ENCODE measurements around the gene SRSF7. TPM values are rescaled to one million over a fixed set of nuclear protein-coding genes. Genes with fewer than 3 reads are reported as not detected.
"Not testable (repeated sequence)": the region's sequence is repeated elsewhere in the genome, so short reads cannot be mapped to it uniquely, and the experiment has no call there.

Gene SRSF7
- total RNA-seq, 2 experiments from 2014 or later = 362 to 378 TPM

GRCh38 chr2:38775921-38776225, 24.7 kb upstream of the SRSF7 start:
- Mint-ChIP-seq H3K9me3 (ENCODE audit: low read depth) (no peaks in the 10 kb centered on the region), H3K27me3 (peaks cover 22% of the 10 kb centered on the region), H3K4me3 (no peak overlapping the region), H3K4me1 (peaks cover 17% of the 10 kb centered on the region), H3K27ac (no peak overlapping the region), H3K36me3 (peaks cover 3% of the 10 kb centered on the region)
- CTCF ChIA-PET = interaction anchor here (0.9 kb wide), 2 partner anchors 9 to 22 kb away, joined by 3 read pairs; no protein-coding TSS in a partner anchor
- no peak for DNase-seq
- ATAC-seq = no peak

- no peak for ATAC-seq
- no peak overlapping the region for H3K27ac Mint-ChIP-seq
- CTCF ChIA-PET = interaction anchor here (0.9 kb wide), 2 partner anchors 8 to 21 kb away, joined by 3 read pairs; no protein-coding TSS in a partner anchor
Observed at GRCh38 chr2:38775097-38775920, 24.1 kb upstream of the SRSF7 start.

GRCh38 chr2:38771632-38772031, 20.5 kb upstream of the SRSF7 start:
- H3K4me1 Mint-ChIP-seq = peaks cover 4% of the 10 kb centered on the region
- ATAC-seq = no peak
- H3K4me3 Mint-ChIP-seq = no peak overlapping the region
- CTCF ChIA-PET = no interaction called here
- peaks cover 18% of the 10 kb centered on the region for H3K27me3 Mint-ChIP-seq
- no peaks in the 10 kb centered on the region for H3K9me3 Mint-ChIP-seq (ENCODE audit: low read depth)
- H3K36me3 Mint-ChIP-seq = no peaks in the 10 kb centered on the region
- DNase-seq = no peak
- H3K27ac Mint-ChIP-seq = no peak overlapping the region

More at GRCh38 chr2:38775097-38775920, 24.1 kb upstream of the SRSF7 start:
- Mint-ChIP-seq H3K36me3 (peaks cover 3% of the 10 kb centered on the region), H3K4me1 (peaks cover 17% of the 10 kb centered on the region), H3K27me3 (peaks cover 22% of the 10 kb centered on the region), H3K9me3 (ENCODE audit: low read depth) (no peaks in the 10 kb centered on the region), H3K4me3 (no peak overlapping the region)
- DNase-seq = no peak

GRCh38 chr2:38765551-38765950, 14.4 kb upstream of the SRSF7 start:
- H3K36me3 Mint-ChIP-seq = no peaks in the 10 kb centered on the region
- H3K27ac Mint-ChIP-seq = no peak overlapping the region
- no peaks in the 10 kb centered on the region for H3K9me3 Mint-ChIP-seq (ENCODE audit: low read depth)
- CTCF ChIA-PET = no interaction called here
- DNase-seq = no peak
- ATAC-seq = no peak
- no peak overlapping the region for H3K4me3 Mint-ChIP-seq
- H3K4me1 Mint-ChIP-seq = peaks cover 11% of the 10 kb centered on the region
- H3K27me3 Mint-ChIP-seq = no peaks in the 10 kb centered on the region

- no peaks in the 10 kb centered on the region for H3K36me3 Mint-ChIP-seq
- DNase-seq (no peak), ATAC-seq (no peak)
- H3K9me3 Mint-ChIP-seq (ENCODE audit: low read depth) = no peaks in the 10 kb centered on the region
- CTCF ChIA-PET = interaction anchor here (0.6 kb wide), 1 partner anchor 14 kb away, joined by 3 read pairs; the partner anchor contains the start of gene SRSF7
- peaks cover 11% of the 10 kb centered on the region for H3K4me1 Mint-ChIP-seq
- no peak overlapping the region for H3K27ac Mint-ChIP-seq
- no peaks in the 10 kb centered on the region for H3K27me3 Mint-ChIP-seq
- no peak overlapping the region for H3K4me3 Mint-ChIP-seq
Observed at GRCh38 chr2:38765149-38765548, 14.0 kb upstream of the SRSF7 start.

- DNase-seq (no peak), ATAC-seq (no peak)
- CTCF ChIA-PET = interaction anchor here (1.8 to 1.9 kb wide), 2 partner anchors 9 to 12 kb away, joined by 5 to 6 read pairs; partner anchors contain the start of gene SRSF7
- Mint-ChIP-seq H3K4me3 (no peak overlapping the region), H3K36me3 (no peaks in the 10 kb centered on the region), H3K9me3 (ENCODE audit: low read depth) (no peaks in the 10 kb centered on the region), H3K27me3 (no peaks in the 10 kb centered on the region), H3K4me1 (peaks cover 11% of the 10 kb centered on the region), H3K27ac (peak overlapping the region; percentile 18)
Observed at GRCh38 chr2:38763728-38764127, 12.6 kb upstream of the SRSF7 start.

- Mint-ChIP-seq H3K9me3 (ENCODE audit: low read depth) (no peaks in the 10 kb centered on the region), H3K27ac (peak overlapping the region; percentile 18), H3K4me1 (peaks cover 11% of the 10 kb centered on the region), H3K4me3 (no peak overlapping the region), H3K36me3 (no peaks in the 10 kb centered on the region), H3K27me3 (no peaks in the 10 kb centered on the region)
- peak; percentile 63 for DNase-seq
- CTCF ChIA-PET = interaction anchor here (1.8 to 1.9 kb wide), 2 partner anchors 9 to 12 kb away, joined by 5 to 6 read pairs; partner anchors contain the start of gene SRSF7
- ATAC-seq = peak; percentile 97
Observed at GRCh38 chr2:38763228-38763627, 12.1 kb upstream of the SRSF7 start.

- peaks cover 18% of the 10 kb centered on the region for H3K4me1 Mint-ChIP-seq
- DNase-seq; H3K27ac Mint-ChIP-seq; H3K4me3 Mint-ChIP-seq; H3K27me3 Mint-ChIP-seq; CTCF ChIA-PET; ATAC-seq; H3K36me3 Mint-ChIP-seq; H3K9me3 Mint-ChIP-seq (ENCODE audit: low read depth): not testable (repeated sequence)
Observed at GRCh38 chr2:38755891-38756290, 4.7 kb upstream of the SRSF7 start.

GRCh38 chr2:38754506-38754905, 3.3 kb upstream of the SRSF7 start:
- ATAC-seq = no peak
- Mint-ChIP-seq H3K4me1 (peaks cover 21% of the 10 kb centered on the region), H3K36me3 (peaks cover 15% of the 10 kb centered on the region), H3K9me3 (ENCODE audit: low read depth) (no peaks in the 10 kb centered on the region), H3K4me3 (peak overlapping the region; percentile 72), H3K27ac (peak overlapping the region; percentile 89), H3K27me3 (peaks cover 3% of the 10 kb centered on the region)
- CTCF ChIA-PET = interaction anchor here (0.8 to 1.2 kb wide), 2 partner anchors 9 to 21 kb away, joined by 3 to 5 read pairs; no protein-coding TSS in a partner anchor
- DNase-seq = peak; percentile 33

GRCh38 chr2:38754049-38754448, 2.9 kb upstream of the SRSF7 start:
- ATAC-seq (no peak), DNase-seq (no peak)
- no peaks in the 10 kb centered on the region for H3K9me3 Mint-ChIP-seq (ENCODE audit: low read depth)
- CTCF ChIA-PET = interaction anchor here (0.8 to 1.2 kb wide), 2 partner anchors 9 to 22 kb away, joined by 3 to 5 read pairs; no protein-coding TSS in a partner anchor
- H3K4me1 Mint-ChIP-seq = peaks cover 22% of the 10 kb centered on the region
- H3K4me3 Mint-ChIP-seq = peak overlapping the region; percentile 72
- H3K36me3 Mint-ChIP-seq = peaks cover 19% of the 10 kb centered on the region
- peaks cover 3% of the 10 kb centered on the region for H3K27me3 Mint-ChIP-seq
- H3K27ac Mint-ChIP-seq = peak overlapping the region; percentile 89

GRCh38 chr2:38751596-38752410, 642 bp upstream of the SRSF7 start:
- DNase-seq (no peak), ATAC-seq (no peak)
- H3K9me3 Mint-ChIP-seq (ENCODE audit: low read depth) = no peaks in the 10 kb centered on the region
- CTCF ChIA-PET = interaction anchor here (0.6 to 2.1 kb wide), 12 partner anchors 9 to 375 kb away, joined by 3 to 8 read pairs (median 3); partner anchors contain the start of genes ATL2 and HNRNPLL
- H3K27me3 Mint-ChIP-seq = peaks cover 3% of the 10 kb centered on the region
- peaks cover 41% of the 10 kb centered on the region for H3K36me3 Mint-ChIP-seq
- H3K4me3 Mint-ChIP-seq = peak overlapping the region; percentile 94
- H3K27ac Mint-ChIP-seq = peak overlapping the region; percentile 100
- peaks cover 41% of the 10 kb centered on the region for H3K4me1 Mint-ChIP-seq

GRCh38 chr2:38750011-38750890, 910 bp downstream of the SRSF7 start:
- CTCF ChIA-PET = interaction anchor here (0.6 to 2.1 kb wide), 4 partner anchors 9 to 202 kb away, joined by 3 to 8 read pairs (median 4); partner anchors contain the start of gene HNRNPLL
- Mint-ChIP-seq H3K27me3 (peaks cover 3% of the 10 kb centered on the region), H3K4me1 (peaks cover 57% of the 10 kb centered on the region), H3K4me3 (peak overlapping the region; percentile 94), H3K27ac (peak overlapping the region; percentile 100), H3K36me3 (peaks cover 57% of the 10 kb centered on the region), H3K9me3 (ENCODE audit: low read depth) (no peaks in the 10 kb centered on the region)
- DNase-seq (peak; percentile 70), ATAC-seq (peak; percentile 29)
